ENCODE results near the gene ACER3.

DNA sequence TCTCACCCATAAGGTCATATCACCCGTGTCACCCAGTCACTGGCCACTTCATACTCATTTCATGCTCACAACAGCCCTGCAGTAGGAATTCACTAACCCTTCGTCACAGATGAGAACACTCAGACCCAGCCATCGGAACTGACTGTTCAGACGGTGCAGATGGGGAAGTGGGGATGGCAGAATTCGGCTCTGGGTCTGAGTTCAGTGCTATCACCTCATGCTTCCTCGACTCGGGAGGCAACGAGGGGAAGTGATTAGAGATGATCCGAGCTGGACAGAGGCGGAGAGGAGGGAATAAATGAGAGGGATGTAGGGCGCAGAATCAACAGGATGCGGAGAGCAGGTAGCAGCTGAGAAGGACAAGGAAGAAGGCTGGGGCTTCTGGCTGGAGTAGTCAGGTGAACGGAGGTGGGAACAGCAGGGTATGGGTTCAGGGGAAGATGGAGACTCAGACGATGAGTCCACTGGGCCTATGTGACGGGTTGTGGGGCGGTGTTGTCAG, 178.2 kb downstream of the ACER3 start:
- TF ChIP-seq CTCF (IDR thresholded peaks at IDR 0.05), result no peak
- no peak for TF ChIP-seq POLR2A (IDR thresholded peaks at IDR 0.05)

Measured in heart left ventricle (tissue), 13 donors.